ENCODE measurements around the gene TWF1. TPM values are rescaled to one million over a fixed set of nuclear protein-coding genes. Genes with fewer than 3 reads are reported as not detected.
A peak's percentile ranks its signal among the peaks of the same experiment; 100 is the strongest.

TWF1 gene
- polyA plus RNA-seq, 1 donor from 2014 or later = 97.2 TPM

GRCh38 chr12:43840338-43840737, 34.2 kb upstream of the TWF1 start:
- H3K27ac ChIP-seq (ENCODE audit: low read length) = no peak overlapping the region
- no peak overlapping the region for H3K9ac ChIP-seq (ENCODE audit: low read length)
- H3K27me3 ChIP-seq (ENCODE audit: insufficient read depth, low read depth, low read length) = peaks cover 15% of the 10 kb centered on the region
- H3K4me3 ChIP-seq (ENCODE audit: low read length) = no peak overlapping the region
- H4K20me1 ChIP-seq (ENCODE audit: insufficient read depth) = no peaks in the 10 kb centered on the region
- TF ChIP-seq TAF1 (IDR thresholded peaks at IDR 0.05; ENCODE audit: low read depth) (no peak), EP300 (conservative IDR thresholded peaks at IDR 0.05; ENCODE audit: poor library complexity, severe bottlenecking) (no peak), SMC3 (conservative IDR thresholded peaks at IDR 0.05; ENCODE audit: poor library complexity) (no peak), CTCF (IDR thresholded peaks at IDR 0.05; ENCODE audit: poor library complexity, severe bottlenecking) (no peak), REST (IDR thresholded peaks at IDR 0.05; ENCODE audit: borderline replicate concordance) (no peak), RAD21 (conservative IDR thresholded peaks at IDR 0.05) (no peak), MXI1 (conservative IDR thresholded peaks at IDR 0.05; ENCODE audit: poor library complexity, severe bottlenecking) (no peak), POLR2AphosphoS5 (IDR thresholded peaks at IDR 0.05) (no peak), EZH2 (IDR thresholded peaks at IDR 0.05; ENCODE audit: borderline replicate concordance, insufficient read depth, low read length, poor library complexity, severe bottlenecking) (no peak)
- H3K9me3 ChIP-seq (ENCODE audit: low read length) = no peaks in the 10 kb centered on the region
- no peaks in the 10 kb centered on the region for H3K36me3 ChIP-seq (ENCODE audit: insufficient read depth, low read length)
- H3K9me2 ChIP-seq (ENCODE audit: insufficient read depth, low read length) = no peaks in the 10 kb centered on the region
- no peaks in the 10 kb centered on the region for H3K79me2 ChIP-seq (replicated peaks; ENCODE audit: insufficient read depth, low read length)
- H3F3A ChIP-seq (ENCODE audit: insufficient read depth, low read length, poor library complexity, severe bottlenecking) = no peaks in the 10 kb centered on the region
- no peak overlapping the region for H2AFZ ChIP-seq (ENCODE audit: low read depth, low read length)
- H3K4me2 ChIP-seq (ENCODE audit: low read length) = no peak overlapping the region

GRCh38 chr12:43836475-43836989, 30.4 kb upstream of the TWF1 start:
- TF ChIP-seq EP300 (conservative IDR thresholded peaks at IDR 0.05; ENCODE audit: poor library complexity, severe bottlenecking) = no peak
- TF ChIP-seq REST (IDR thresholded peaks at IDR 0.05; ENCODE audit: borderline replicate concordance) = no peak
- TF ChIP-seq POLR2AphosphoS5 (IDR thresholded peaks at IDR 0.05) = no peak
- TF ChIP-seq SMC3 (conservative IDR thresholded peaks at IDR 0.05; ENCODE audit: poor library complexity) = no peak
- TF ChIP-seq CTCF (IDR thresholded peaks at IDR 0.05; ENCODE audit: poor library complexity, severe bottlenecking) = no peak
- no peak for TF ChIP-seq EZH2 (IDR thresholded peaks at IDR 0.05; ENCODE audit: borderline replicate concordance, insufficient read depth, low read length, poor library complexity, severe bottlenecking)
- TF ChIP-seq RAD21 (conservative IDR thresholded peaks at IDR 0.05) = no peak
- TF ChIP-seq TAF1 (IDR thresholded peaks at IDR 0.05; ENCODE audit: low read depth) = no peak
- no peaks in the 10 kb centered on the region for H3K9me3 ChIP-seq (ENCODE audit: low read length)
- H3F3A ChIP-seq (ENCODE audit: insufficient read depth, low read length, poor library complexity, severe bottlenecking) = no peaks in the 10 kb centered on the region
- peak overlapping the region; percentile 75 for H3K4me3 ChIP-seq (ENCODE audit: low read length)
- H3K36me3 ChIP-seq (ENCODE audit: insufficient read depth, low read length) = no peaks in the 10 kb centered on the region
- no peaks in the 10 kb centered on the region for H3K9me2 ChIP-seq (ENCODE audit: insufficient read depth, low read length)
- H2AFZ ChIP-seq (ENCODE audit: low read depth, low read length) = peak overlapping the region; percentile 38
- H4K20me1 ChIP-seq (ENCODE audit: insufficient read depth) = no peaks in the 10 kb centered on the region
- no peaks in the 10 kb centered on the region for H3K79me2 ChIP-seq (replicated peaks; ENCODE audit: insufficient read depth, low read length)
- H3K27ac ChIP-seq (ENCODE audit: low read length) = no peak overlapping the region
- H3K4me2 ChIP-seq (ENCODE audit: low read length) = peak overlapping the region; percentile 3
- H3K27me3 ChIP-seq (ENCODE audit: insufficient read depth, low read depth, low read length) = peaks cover 24% of the 10 kb centered on the region
- peak overlapping the region; percentile 63 for H3K9ac ChIP-seq (ENCODE audit: low read length)
